Measurements from ENCODE around the gene EYS.

- TF ChIP-seq POLR2AphosphoS5 (IDR thresholded peaks at IDR 0.05; ENCODE audit: borderline replicate concordance, low read depth, low read length) (no peak), EZH2 (IDR thresholded peaks at IDR 0.05) (no peak)
These were observed 38.6 kb upstream of the EYS start for GRCh38 chr6:65745614-65746013.

Data from SK-N-MC (cell line).